PC-9 (cell line): Measurements from ENCODE around the gene PRKCA. TPM values are rescaled to one million over a fixed set of nuclear protein-coding genes. Genes with fewer than 3 reads are reported as not detected.
"Not testable (repeated sequence)": the region's sequence is repeated elsewhere in the genome, so short reads cannot be mapped to it uniquely, and the experiment has no call there.

Source experiments
- BruUV-seq: library from RNA; stranded (reverse); fragments of 400-500 nt; replicated peaks from 2 replicates; lab custom pipeline; 2021; lab: Mats Ljungman, UMichigan
- CTCF ChIA-PET: fragments of 300-600 bp; sonication (Branson Sonifier 250); formaldehyde crosslinking; loops from one replicate; lab custom pipeline; 2022; ENCODE audit warnings: antibody characterized with exemption; lab: Charles Lee
- POLR2A ChIA-PET: fragments of 300-600 bp; sonication (Branson Sonifier 250); formaldehyde crosslinking; loops from one replicate; lab custom pipeline; 2022; ENCODE audit warnings: antibody characterized with exemption; ENCODE audit not compliant: unreplicated experiment; lab: Charles Lee
- DNase-seq, 2 experiments: peaks; one replicate each; pipeline versions ENCODE4 v3.0.0 to v3.0.0-alpha.2; 2015 to 2022; ENCODE audit warnings: mixed read lengths in 1 of 2
- H2AFZ ChIP-seq: fragments of 200-600 bp; sonication (generic); 2 replicates; pipeline ENCODE4 v1.8.1; 2017; ENCODE audit warnings: antibody characterized with exemption
- H3F3A ChIP-seq: fragments of 200-600 bp; sonication (generic); 2 replicates; pipeline ENCODE4 v1.8.1; 2017; ENCODE audit warnings: antibody characterized with exemption, mild to moderate bottlenecking, low read depth; ENCODE audit not compliant: insufficient read depth
- H3K27ac ChIP-seq: fragments of 200-600 bp; sonication (generic); 2 replicates; pipeline ENCODE4 v1.6.1; 2016; ENCODE audit warnings: mixed run types
- H3K27me3 ChIP-seq: fragments of 200-600 bp; sonication (generic); 2 replicates; pipeline ENCODE4 v1.6.1; 2016; ENCODE audit warnings: low read depth, mixed run types; ENCODE audit not compliant: insufficient read depth
- H3K36me3 ChIP-seq: fragments of 200-600 bp; sonication (generic); 2 replicates; pipeline ENCODE4 v1.6.1; 2016; ENCODE audit warnings: low read depth, mixed run types
- H3K4me1 ChIP-seq: fragments of 200-600 bp; sonication (generic); replicated peaks from 2 replicates; pipeline ENCODE4 v1.6.1; 2016; ENCODE audit warnings: mixed run types; ENCODE audit not compliant: insufficient read depth
- H3K4me2 ChIP-seq: fragments of 200-600 bp; sonication (generic); 2 replicates; pipeline ENCODE4 v1.6.1; 2017; ENCODE audit warnings: mixed run types
- H3K4me3 ChIP-seq: fragments of 200-600 bp; sonication (generic); 2 replicates; pipeline ENCODE4 v1.6.1; 2016; ENCODE audit warnings: mixed run types
- H3K79me2 ChIP-seq: fragments of 200-600 bp; sonication (generic); 2 replicates; pipeline ENCODE4 v1.6.1; 2017; ENCODE audit warnings: low read depth, mixed run types
- H3K9me2 ChIP-seq: fragments of 200-600 bp; sonication (generic); 2 replicates; pipeline ENCODE4 v1.8.1; 2017; ENCODE audit warnings: mild to moderate bottlenecking; ENCODE audit not compliant: insufficient read depth
- H3K9me3 ChIP-seq: fragments of 200-600 bp; sonication (generic); 2 replicates; pipeline ENCODE4 v1.8.1; 2016; ENCODE audit warnings: low read depth; ENCODE audit not compliant: insufficient read depth
- H4K20me1 ChIP-seq: fragments of 200-600 bp; sonication (generic); 2 replicates; pipeline ENCODE4 v1.8.1; 2017; ENCODE audit not compliant: insufficient read depth
- EZH2 ChIP-seq: fragments of 200-600 bp; sonication (generic); IDR thresholded peaks from 2 replicates; pipeline ENCODE4 v1.8.0; 2017; ENCODE audit warnings: antibody characterized with exemption, low read depth
- intact Hi-C: fragments of 100-400 bp; cut with micrococcal nuclease; formaldehyde crosslinking; loops from one replicate; pipeline ENCODE4 v1.10.0; 2022; ENCODE audit not compliant: unreplicated experiment
- total RNA-seq: library from RNA; stranded (reverse); gene quantifications from 2 replicates; pipeline ENCODE4 v1.2.3, GENCODE V29; 2021
- TF ChIP-seq, protein P1 (sequence below): fragments of 200-600 bp; sonication (generic); conservative IDR thresholded peaks from 2 replicates; pipeline ENCODE4 v1.6.1; 2017; ENCODE audit warnings: mixed run types, antibody characterized with exemption, mild to moderate bottlenecking, moderate library complexity

The PRKCA gene
- total RNA-seq, 1 experiment from 2014 or later: 23.1 TPM

DNA sequence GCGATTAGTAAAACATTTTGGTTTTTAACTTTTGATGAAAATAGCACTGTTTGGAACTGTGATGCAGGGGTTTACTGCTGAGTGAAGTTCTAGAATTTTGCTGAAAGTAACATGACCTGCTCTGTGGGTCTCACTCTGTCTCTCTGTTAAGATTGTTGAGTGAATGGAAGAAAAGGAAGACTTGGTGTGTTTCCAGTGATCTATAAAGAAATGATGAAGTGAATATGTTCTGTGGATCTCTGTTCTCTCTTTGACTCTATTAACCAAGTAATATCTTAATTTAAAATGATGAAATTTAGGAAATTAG, 148.4 kb downstream of the PRKCA start:
- BruUV-seq: no TSS peak
- Histone ChIP-seq H3K9me2 (no peaks in the 10 kb centered on the region), H3K4me1 (no peaks in the 10 kb centered on the region), H3K27ac (no peak overlapping the region), H3K9me3 (no peaks in the 10 kb centered on the region), H3K79me2 (peaks cover 8% of the 10 kb centered on the region; the same call in 1 of the 2 replicates), H3K36me3 (no peaks in the 10 kb centered on the region), H3K4me3 (no peak overlapping the region), H4K20me1 (no peaks in the 10 kb centered on the region), H3K27me3 (no peaks in the 10 kb centered on the region), H2AFZ (no peak overlapping the region), H3K4me2 (no peak overlapping the region), H3F3A (0 out of 2 replicates have a peak, but pooled peaks cover 4% of the 10 kb centered on the region)
- CTCF ChIA-PET: no interaction called here
- intact Hi-C loops: no loop called here
- no peak for DNase-seq
- POLR2A ChIA-PET: no interaction called here
- no peak for TF ChIP-seq EZH2
- TF ChIP-seq, protein P1, sequence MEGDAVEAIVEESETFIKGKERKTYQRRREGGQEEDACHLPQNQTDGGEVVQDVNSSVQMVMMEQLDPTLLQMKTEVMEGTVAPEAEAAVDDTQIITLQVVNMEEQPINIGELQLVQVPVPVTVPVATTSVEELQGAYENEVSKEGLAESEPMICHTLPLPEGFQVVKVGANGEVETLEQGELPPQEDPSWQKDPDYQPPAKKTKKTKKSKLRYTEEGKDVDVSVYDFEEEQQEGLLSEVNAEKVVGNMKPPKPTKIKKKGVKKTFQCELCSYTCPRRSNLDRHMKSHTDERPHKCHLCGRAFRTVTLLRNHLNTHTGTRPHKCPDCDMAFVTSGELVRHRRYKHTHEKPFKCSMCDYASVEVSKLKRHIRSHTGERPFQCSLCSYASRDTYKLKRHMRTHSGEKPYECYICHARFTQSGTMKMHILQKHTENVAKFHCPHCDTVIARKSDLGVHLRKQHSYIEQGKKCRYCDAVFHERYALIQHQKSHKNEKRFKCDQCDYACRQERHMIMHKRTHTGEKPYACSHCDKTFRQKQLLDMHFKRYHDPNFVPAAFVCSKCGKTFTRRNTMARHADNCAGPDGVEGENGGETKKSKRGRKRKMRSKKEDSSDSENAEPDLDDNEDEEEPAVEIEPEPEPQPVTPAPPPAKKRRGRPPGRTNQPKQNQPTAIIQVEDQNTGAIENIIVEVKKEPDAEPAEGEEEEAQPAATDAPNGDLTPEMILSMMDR: no peak

DNA sequence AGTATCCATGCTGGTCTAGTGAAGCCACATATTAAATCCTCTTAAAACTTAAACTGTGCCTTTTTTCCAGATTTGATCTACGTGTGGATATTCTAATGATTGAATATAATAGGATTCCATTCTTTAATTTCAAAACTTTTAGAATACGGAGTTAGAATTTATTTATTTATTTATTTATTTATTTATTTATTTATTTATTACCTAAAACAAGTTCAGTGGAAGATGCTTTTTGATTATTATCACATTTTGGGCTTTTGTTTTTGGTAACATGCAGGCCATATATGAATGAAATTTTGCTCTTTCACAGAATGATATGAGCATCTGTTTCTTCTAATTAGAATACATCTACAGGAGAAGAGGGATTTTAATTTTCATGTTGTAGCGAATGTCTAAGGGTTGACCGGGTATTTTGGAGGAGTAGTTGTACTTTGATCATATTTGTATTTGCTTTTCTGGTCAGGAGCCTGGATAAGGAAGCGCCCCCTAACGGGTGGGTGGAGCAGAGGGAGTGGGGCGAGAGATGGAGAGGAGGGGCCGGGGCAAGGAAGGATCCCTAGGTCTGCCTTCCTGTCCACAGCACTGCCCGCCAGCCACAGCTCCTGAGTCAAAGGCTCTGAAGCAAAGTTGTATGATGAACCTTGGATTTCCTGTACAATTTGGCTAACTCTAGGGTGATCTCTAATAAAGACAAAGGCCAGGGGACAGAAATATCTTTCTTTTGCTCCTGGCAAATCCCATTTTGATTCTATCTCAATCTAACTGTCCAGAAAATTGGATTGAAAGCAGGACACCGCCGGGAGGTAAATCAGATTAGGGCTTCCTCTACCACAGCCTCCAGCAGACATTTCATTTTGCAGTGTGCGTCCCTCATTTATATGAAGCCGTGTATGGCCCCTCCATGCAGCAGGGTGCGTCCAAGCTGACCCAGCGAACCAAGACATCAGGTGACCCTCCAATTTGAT, 149.1 kb downstream of the PRKCA start:
- Histone ChIP-seq H3F3A (0 out of 2 replicates have a peak, but pooled peaks cover 4% of the 10 kb centered on the region), H3K9me3 (no peaks in the 10 kb centered on the region), H3K9me2 (no peaks in the 10 kb centered on the region), H3K79me2 (peaks cover 8% of the 10 kb centered on the region; the same call in 1 of the 2 replicates), H3K4me2 (no peak overlapping the region), H3K27ac (no peak overlapping the region), H2AFZ (no peak overlapping the region), H4K20me1 (no peaks in the 10 kb centered on the region), H3K36me3 (no peaks in the 10 kb centered on the region), H3K4me1 (no peaks in the 10 kb centered on the region), H3K4me3 (no peak overlapping the region), H3K27me3 (no peaks in the 10 kb centered on the region)
- intact Hi-C loops: no loop called here
- ChIA-PET POLR2A (no interaction called here), CTCF (no interaction called here)
- DNase-seq: no peak
- no TSS peak for BruUV-seq
- TF ChIP-seq, protein P1: no peak
- no peak for TF ChIP-seq EZH2

DNA sequence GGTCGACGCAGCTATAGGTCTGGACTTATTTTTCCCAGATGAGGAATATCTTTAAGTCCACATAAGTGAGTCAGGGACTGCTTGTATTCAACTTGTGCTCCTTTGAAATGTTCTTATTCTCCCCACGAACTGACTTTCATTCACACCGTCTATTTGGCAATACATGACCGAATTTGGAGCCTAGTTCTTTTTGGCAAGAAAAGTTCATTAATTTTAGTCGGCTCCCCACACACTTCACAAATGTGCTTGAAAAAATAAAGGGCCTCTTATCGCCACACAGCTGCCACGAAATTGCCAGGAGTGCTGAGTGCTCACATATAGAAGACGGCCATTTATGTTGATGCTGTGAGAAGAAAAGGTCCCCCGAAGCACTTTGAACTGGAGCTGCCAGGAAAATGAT, 152.6 kb downstream of the PRKCA start:
- Histone ChIP-seq H3K36me3 (no peaks in the 10 kb centered on the region), H4K20me1 (no peaks in the 10 kb centered on the region), H3K9me2 (no peaks in the 10 kb centered on the region), H3K4me1 (peaks cover 10% of the 10 kb centered on the region), H3K4me3 (no peak overlapping the region), H3K27me3 (no peaks in the 10 kb centered on the region), H3K9me3 (no peaks in the 10 kb centered on the region), H2AFZ (no peak overlapping the region), H3K4me2 (no peak overlapping the region), H3F3A (peaks cover 23% of the 10 kb centered on the region), H3K27ac (no peak overlapping the region), H3K79me2 (no peaks in the 10 kb centered on the region)
- no peak for TF ChIP-seq EZH2
- TF ChIP-seq, protein P1: no peak
- ChIA-PET CTCF (no interaction called here), POLR2A (no interaction called here)
- BruUV-seq: no TSS peak
- DNase-seq: no peak
- intact Hi-C loops: no loop called here

GRCh38 chr17:66457499-66457898, 155.1 kb downstream of the PRKCA start:
- H2AFZ ChIP-seq, H3K27me3 ChIP-seq, H4K20me1 ChIP-seq, H3K36me3 ChIP-seq, intact Hi-C loops, H3K9me2 ChIP-seq, POLR2A ChIA-PET, H3K4me3 ChIP-seq, H3K27ac ChIP-seq, BruUV-seq, H3K4me2 ChIP-seq, DNase-seq, H3K9me3 ChIP-seq: not testable (repeated sequence)
- H3K4me1 ChIP-seq: peaks cover 34% of the 10 kb centered on the region
- peaks cover 31% of the 10 kb centered on the region for H3F3A ChIP-seq
- CTCF ChIA-PET: interaction anchor here (0.7 kb wide), 1 partner anchor 1483 kb away, joined by 3 read pairs; no protein-coding TSS in a partner anchor
- peaks cover 14% of the 10 kb centered on the region for H3K79me2 ChIP-seq
